Vagina (tissue), 2 donors: ENCODE data around the gene MCOLN2. TPM values are rescaled to one million over a fixed set of nuclear protein-coding genes. Genes with fewer than 3 reads are reported as not detected.

ENCODE experiments used
- DNase-seq, 2 donors: peaks; one replicate each; pipeline ENCODE4 v3.0.0-alpha.2; 2017; ENCODE audit errors: extremely low spot score in 2 of 2
- H3K27ac ChIP-seq: fragments of 200-600 bp; sonication (generic); one replicate; pipeline ENCODE4 v1.5.1; 2019
- H3K27me3 ChIP-seq: fragments of 200-600 bp; sonication (generic); one replicate; pipeline ENCODE4 v1.5.1; 2019
- H3K36me3 ChIP-seq, 2 donors: fragments of 200-600 bp; sonication (generic); one replicate each; pipeline ENCODE4 v1.5.1; 2017 to 2019
- H3K4me1 ChIP-seq: fragments of 200-600 bp; sonication (generic); one replicate; pipeline ENCODE4 v1.5.1; 2019
- H3K4me3 ChIP-seq, 2 donors: fragments of 200-600 bp; sonication (generic); 1 replicate in 1 of 2; 2 replicates in 1 of 2; pipeline ENCODE4 v1.5.1; 2016 to 2019
- H3K9me3 ChIP-seq: fragments of 200-600 bp; sonication (generic); one replicate; pipeline ENCODE4 v1.5.1; 2019
- CTCF ChIP-seq, 3 experiments: fragments of 450-650 bp in 2 of 3; fragments of 200-600 bp in 1 of 3; sonication (generic) in 1 of 3; IDR thresholded peaks; one replicate each; pipeline ENCODE4 v1.5.1; 2017 to 2019; ENCODE audit warnings: antibody characterized with exemption in 3 of 3, mild to moderate bottlenecking in 2 of 3, moderate library complexity in 2 of 3
- POLR2A ChIP-seq, 2 donors: fragments of 450-650 bp; IDR thresholded peaks; one replicate each; pipeline ENCODE4 v1.6.1; 2017; ENCODE audit warnings: antibody characterized with exemption in 2 of 2, mild to moderate bottlenecking in 2 of 2, moderate library complexity in 2 of 2
- POLR2AphosphoS5 ChIP-seq, 2 donors: sonication (generic); formaldehyde crosslinking; IDR thresholded peaks; one replicate each; pipeline ENCODE4 v1.9.0; 2017; ENCODE audit warnings: antibody characterized with exemption in 2 of 2, mild to moderate bottlenecking in 2 of 2, low read depth in 1 of 2; ENCODE audit not compliant: insufficient read depth in 1 of 2
- intact Hi-C: fragments of 100-400 bp; cut with DNase I; formaldehyde crosslinking; loops from one replicate; pipeline ENCODE4 v1.15.1; 2023
- total RNA-seq: library from RNA; depleted of rRNA; stranded (reverse); fragments of >200 nt; gene quantifications from one replicate; pipeline ENCODE4 v1.2.3, GENCODE V29; 2016

Gene MCOLN2
- total RNA-seq, 1 donor from 2014 or later: 1.7 TPM

- Histone ChIP-seq H3K27ac (peak overlapping the region; percentile 56), H3K4me1 (peaks cover 14% of the 10 kb centered on the region), H3K4me3 (peak overlapping the region; percentile 35 to 38), H3K27me3 (no peaks in the 10 kb centered on the region), H3K36me3 (no peaks in the 10 kb centered on the region), H3K9me3 (no peaks in the 10 kb centered on the region)
- DNase-seq: no peak
- intact Hi-C loops: no loop called here
- peak in 2 of 3 experiments; percentile 95 to 99 for TF ChIP-seq CTCF (IDR thresholded peaks at IDR 0.05)
- TF ChIP-seq POLR2A (IDR thresholded peaks at IDR 0.05): no peak
- peak in 1 of 2 donors; percentile 83 for TF ChIP-seq POLR2AphosphoS5 (IDR thresholded peaks at IDR 0.05; ENCODE audit: insufficient read depth in 1 of 2, low read depth in 1 of 2)
Measured at GRCh38 chr1:84944767-84945486, 52.0 kb downstream of the MCOLN2 start.

GRCh38 chr1:84941843-84942242 lies 55.1 kb downstream of the MCOLN2 start:
- TF ChIP-seq POLR2A (IDR thresholded peaks at IDR 0.05): no peak
- no peak for TF ChIP-seq POLR2AphosphoS5 (IDR thresholded peaks at IDR 0.05; ENCODE audit: insufficient read depth in 1 of 2, low read depth in 1 of 2)
- TF ChIP-seq CTCF (IDR thresholded peaks at IDR 0.05): no peak
- no peak overlapping the region for H3K27ac ChIP-seq

GRCh38 chr1:84940481-84940880 lies 56.4 kb downstream of the MCOLN2 start:
- H3K36me3 ChIP-seq: no peaks in the 10 kb centered on the region
- no peak for DNase-seq
- no peaks in the 10 kb centered on the region for H3K9me3 ChIP-seq
- no peak overlapping the region for H3K4me3 ChIP-seq
- H3K4me1 ChIP-seq: peaks cover 2% of the 10 kb centered on the region
- intact Hi-C loops: no loop called here
- no peaks in the 10 kb centered on the region for H3K27me3 ChIP-seq
- no peak overlapping the region for H3K27ac ChIP-seq
- TF ChIP-seq CTCF (IDR thresholded peaks at IDR 0.05) (no peak), POLR2AphosphoS5 (IDR thresholded peaks at IDR 0.05; ENCODE audit: insufficient read depth in 1 of 2, low read depth in 1 of 2) (no peak), POLR2A (IDR thresholded peaks at IDR 0.05) (no peak)

More at GRCh38 chr1:84941843-84942242, 55.1 kb downstream of the MCOLN2 start:
- H3K9me3 ChIP-seq: no peaks in the 10 kb centered on the region
- no peak for DNase-seq
- H3K36me3 ChIP-seq: no peaks in the 10 kb centered on the region
- H3K4me1 ChIP-seq: peaks cover 14% of the 10 kb centered on the region
- no peak overlapping the region for H3K4me3 ChIP-seq
- intact Hi-C loops: no loop called here
- H3K27me3 ChIP-seq: no peaks in the 10 kb centered on the region

GRCh38 chr1:84939761-84940160 lies 57.2 kb downstream of the MCOLN2 start:
- no peaks in the 10 kb centered on the region for H3K27me3 ChIP-seq

More at GRCh38 chr1:84939761-84940160, 57.2 kb downstream of the MCOLN2 start:
- intact Hi-C loops: no loop called here
- TF ChIP-seq POLR2AphosphoS5 (IDR thresholded peaks at IDR 0.05; ENCODE audit: insufficient read depth in 1 of 2, low read depth in 1 of 2) (no peak), POLR2A (IDR thresholded peaks at IDR 0.05) (no peak), CTCF (IDR thresholded peaks at IDR 0.05) (no peak)
- no peak for DNase-seq
- no peak overlapping the region for H3K4me3 ChIP-seq
- no peaks in the 10 kb centered on the region for H3K4me1 ChIP-seq
- H3K36me3 ChIP-seq: no peaks in the 10 kb centered on the region
- H3K9me3 ChIP-seq: no peaks in the 10 kb centered on the region
- H3K27ac ChIP-seq: no peak overlapping the region
